ENCODE data around the gene SPOCK1.
"Not testable (repeated sequence)": the region's sequence is repeated elsewhere in the genome, so short reads cannot be mapped to it uniquely, and the experiment has no call there.

The SPOCK1 gene

GRCh38 chr5:136994154-136994553, 505.0 kb downstream of the SPOCK1 start:
- no peak for DNase-seq

GRCh38 chr5:136992796-136993489, 506.2 kb downstream of the SPOCK1 start:
- no peak for DNase-seq

GRCh38 chr5:136985785-136986475, 513.2 kb downstream of the SPOCK1 start:
- no peak for DNase-seq

- no peak for DNase-seq
These were observed 514.2 kb downstream of the SPOCK1 start for GRCh38 chr5:136984772-136985446.

- no peak for DNase-seq
These were observed 517.2 kb downstream of the SPOCK1 start for GRCh38 chr5:136981936-136982335.

GRCh38 chr5:136979131-136979530, 520.0 kb downstream of the SPOCK1 start:
- no peak for DNase-seq

GRCh38 chr5:136963504-136963903, 535.6 kb downstream of the SPOCK1 start:
- no peak for DNase-seq

- DNase-seq = no peak
These were observed 541.7 kb downstream of the SPOCK1 start for GRCh38 chr5:136957428-136957827.

GRCh38 chr5:136954142-136954541, 545.0 kb downstream of the SPOCK1 start:
- not testable (repeated sequence) for DNase-seq

GRCh38 chr5:136953346-136954069, 545.6 kb downstream of the SPOCK1 start:
- DNase-seq = not testable (repeated sequence)

- no peak for DNase-seq
These were observed 571.6 kb downstream of the SPOCK1 start for GRCh38 chr5:136927571-136927970.

GRCh38 chr5:136926073-136926472, 573.1 kb downstream of the SPOCK1 start:
- no peak for DNase-seq
